ENCODE results near the gene GDF9.

DNA sequence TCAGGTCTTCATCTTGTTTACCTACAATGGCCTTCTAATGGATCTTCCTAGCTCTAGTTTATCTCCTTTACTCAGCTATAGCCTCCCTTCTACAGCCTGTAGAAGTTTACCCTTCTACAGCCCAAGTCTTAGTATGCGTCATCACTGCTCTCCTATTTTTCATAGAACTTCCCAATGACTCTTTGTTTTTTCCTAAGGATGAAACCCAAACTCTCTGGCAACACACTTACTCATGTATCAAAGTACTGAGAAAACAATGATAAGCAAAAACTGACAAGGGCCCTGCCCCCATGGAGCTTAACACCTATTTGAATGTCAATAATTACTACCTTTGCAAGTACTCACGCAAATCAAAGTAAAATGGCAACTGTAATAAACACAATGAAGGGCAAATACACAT lies 40.9 kb upstream of the GDF9 start:
- no peak for TF ChIP-seq CTCF (IDR thresholded peaks at IDR 0.05)
- TF ChIP-seq POLR2AphosphoS5 (IDR thresholded peaks at IDR 0.05; ENCODE audit: low read depth, low read length): no peak
- no peak for TF ChIP-seq SIN3A (IDR thresholded peaks at IDR 0.05; ENCODE audit: borderline replicate concordance, insufficient read depth, low read depth, low read length)
- TF ChIP-seq, protein P1, sequence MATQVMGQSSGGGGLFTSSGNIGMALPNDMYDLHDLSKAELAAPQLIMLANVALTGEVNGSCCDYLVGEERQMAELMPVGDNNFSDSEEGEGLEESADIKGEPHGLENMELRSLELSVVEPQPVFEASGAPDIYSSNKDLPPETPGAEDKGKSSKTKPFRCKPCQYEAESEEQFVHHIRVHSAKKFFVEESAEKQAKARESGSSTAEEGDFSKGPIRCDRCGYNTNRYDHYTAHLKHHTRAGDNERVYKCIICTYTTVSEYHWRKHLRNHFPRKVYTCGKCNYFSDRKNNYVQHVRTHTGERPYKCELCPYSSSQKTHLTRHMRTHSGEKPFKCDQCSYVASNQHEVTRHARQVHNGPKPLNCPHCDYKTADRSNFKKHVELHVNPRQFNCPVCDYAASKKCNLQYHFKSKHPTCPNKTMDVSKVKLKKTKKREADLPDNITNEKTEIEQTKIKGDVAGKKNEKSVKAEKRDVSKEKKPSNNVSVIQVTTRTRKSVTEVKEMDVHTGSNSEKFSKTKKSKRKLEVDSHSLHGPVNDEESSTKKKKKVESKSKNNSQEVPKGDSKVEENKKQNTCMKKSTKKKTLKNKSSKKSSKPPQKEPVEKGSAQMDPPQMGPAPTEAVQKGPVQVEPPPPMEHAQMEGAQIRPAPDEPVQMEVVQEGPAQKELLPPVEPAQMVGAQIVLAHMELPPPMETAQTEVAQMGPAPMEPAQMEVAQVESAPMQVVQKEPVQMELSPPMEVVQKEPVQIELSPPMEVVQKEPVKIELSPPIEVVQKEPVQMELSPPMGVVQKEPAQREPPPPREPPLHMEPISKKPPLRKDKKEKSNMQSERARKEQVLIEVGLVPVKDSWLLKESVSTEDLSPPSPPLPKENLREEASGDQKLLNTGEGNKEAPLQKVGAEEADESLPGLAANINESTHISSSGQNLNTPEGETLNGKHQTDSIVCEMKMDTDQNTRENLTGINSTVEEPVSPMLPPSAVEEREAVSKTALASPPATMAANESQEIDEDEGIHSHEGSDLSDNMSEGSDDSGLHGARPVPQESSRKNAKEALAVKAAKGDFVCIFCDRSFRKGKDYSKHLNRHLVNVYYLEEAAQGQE (IDR thresholded peaks at IDR 0.05; ENCODE audit: insufficient read depth in 1 of 2, low read depth in 2 of 2, low read length in 1 of 2): no peak
